ENCODE measurements around the gene PSMB10. TPM values are rescaled to one million over a fixed set of nuclear protein-coding genes. Genes with fewer than 3 reads are reported as not detected.

Gene PSMB10
- total RNA-seq, 4 donors from 2014 or later, result 22.9 to 57.6 (median 39.4) TPM

- Histone ChIP-seq H3K4me3 (no peak overlapping the region), H3K27me3 (no peaks in the 10 kb centered on the region), H3K36me3 (peaks cover 9 to 88% (median 17%) of the 10 kb centered on the region in 3 donors), H3K4me1 (peaks cover 0 to 76% (median 30%) of the 10 kb centered on the region in 4 donors), H3K27ac (peak overlapping the region; percentile 73 to 90 (median 80)), H3K9me3 (no peaks in the 10 kb centered on the region)
- DNase-seq (ENCODE audit: low spot score in 2 of 2), result no peak
- 74 to 75% methylated on average over 21 to 23 of the region's 24 CpGs for WGBS, 2 donors
- TF ChIP-seq POLR2A (IDR thresholded peaks at IDR 0.05) (peak in 1 of 2 donors; percentile 13), CTCF (IDR thresholded peaks at IDR 0.05) (no peak)
Observed at GRCh38 chr16:67944690-67945391, 8.2 kb upstream of the PSMB10 start.

- H3K36me3 ChIP-seq, result peaks cover 4 to 85% (median 14%) of the 10 kb centered on the region in 3 donors
Observed at GRCh38 chr16:67943619-67944504, 7.2 kb upstream of the PSMB10 start, which contains the start of gene LCAT. LCAT (minus strand) TSS chr16:67944120; CDS start chr16:67944101, 19 bp downstream.

GRCh38 chr16:67943256-67943618 lies 6.6 kb upstream of the PSMB10 start:
- WGBS, 2 donors, result 62 to 75% methylated on average over 6 of the region's 6 CpGs
- Histone ChIP-seq H3K27ac (peak overlapping the region; percentile 73 to 90 (median 80)), H3K4me1 (peaks cover 0 to 75% (median 30%) of the 10 kb centered on the region in 4 donors), H3K9me3 (no peaks in the 10 kb centered on the region), H3K36me3 (peaks cover 4 to 79% (median 14%) of the 10 kb centered on the region in 3 donors), H3K4me3 (no peak overlapping the region), H3K27me3 (no peaks in the 10 kb centered on the region)
- DNase-seq (ENCODE audit: low spot score in 2 of 2), result no peak
- no peak for TF ChIP-seq CTCF (IDR thresholded peaks at IDR 0.05)
- no peak for TF ChIP-seq EP300 (IDR thresholded peaks at IDR 0.05)
- no peak for TF ChIP-seq POLR2A (IDR thresholded peaks at IDR 0.05)

More at GRCh38 chr16:67943619-67944504, 7.2 kb upstream of the PSMB10 start, which contains the start of gene LCAT:
- H3K27ac ChIP-seq, result peak within 1 kb of the TSS; percentile 73 to 90 (median 80)
- no peak within 1 kb of the TSS for H3K4me3 ChIP-seq
- no peaks in the 10 kb centered on the region for H3K9me3 ChIP-seq
- H3K27me3 ChIP-seq, result no peaks in the 10 kb centered on the region
- WGBS, 2 donors, result 16 to 40% methylated on average over 10 to 22 of the region's 23 CpGs
- peaks cover 0 to 80% (median 30%) of the 10 kb centered on the region in 4 donors for H3K4me1 ChIP-seq
- peak in 1 of 2 donors; percentile 63 for TF ChIP-seq POLR2A (IDR thresholded peaks at IDR 0.05)
- TF ChIP-seq CTCF (IDR thresholded peaks at IDR 0.05), result no peak
- TF ChIP-seq EP300 (IDR thresholded peaks at IDR 0.05), result peak; percentile 30 to 80
- DNase-seq (ENCODE audit: low spot score in 2 of 2), result peak; percentile 56 to 64

- Histone ChIP-seq H3K36me3 (peaks cover 4 to 74% (median 14%) of the 10 kb centered on the region in 3 donors), H3K4me1 (peaks cover 0 to 71% (median 30%) of the 10 kb centered on the region in 4 donors), H3K27ac (peak overlapping the region; percentile 73 to 90 (median 80))
Observed at GRCh38 chr16:67942510-67943255, 6.0 kb upstream of the PSMB10 start.

More at GRCh38 chr16:67942510-67943255, 6.0 kb upstream of the PSMB10 start:
- H3K4me3 ChIP-seq, result no peak overlapping the region
- TF ChIP-seq CTCF (IDR thresholded peaks at IDR 0.05) (no peak), EP300 (IDR thresholded peaks at IDR 0.05) (no peak), POLR2A (IDR thresholded peaks at IDR 0.05) (no peak)
- WGBS, 2 donors, result 75 to 83% methylated on average over 7 to 20 of the region's 27 CpGs
- H3K9me3 ChIP-seq, result no peaks in the 10 kb centered on the region
- DNase-seq (ENCODE audit: low spot score in 2 of 2), result no peak
- no peaks in the 10 kb centered on the region for H3K27me3 ChIP-seq
